Measurements from ENCODE around the gene MYO1H. TPM values are rescaled to one million over a fixed set of nuclear protein-coding genes. Genes with fewer than 3 reads are reported as not detected.
"Not testable (repeated sequence)": the region's sequence is repeated elsewhere in the genome, so short reads cannot be mapped to it uniquely, and the experiment has no call there.

Gene MYO1H, protein sequence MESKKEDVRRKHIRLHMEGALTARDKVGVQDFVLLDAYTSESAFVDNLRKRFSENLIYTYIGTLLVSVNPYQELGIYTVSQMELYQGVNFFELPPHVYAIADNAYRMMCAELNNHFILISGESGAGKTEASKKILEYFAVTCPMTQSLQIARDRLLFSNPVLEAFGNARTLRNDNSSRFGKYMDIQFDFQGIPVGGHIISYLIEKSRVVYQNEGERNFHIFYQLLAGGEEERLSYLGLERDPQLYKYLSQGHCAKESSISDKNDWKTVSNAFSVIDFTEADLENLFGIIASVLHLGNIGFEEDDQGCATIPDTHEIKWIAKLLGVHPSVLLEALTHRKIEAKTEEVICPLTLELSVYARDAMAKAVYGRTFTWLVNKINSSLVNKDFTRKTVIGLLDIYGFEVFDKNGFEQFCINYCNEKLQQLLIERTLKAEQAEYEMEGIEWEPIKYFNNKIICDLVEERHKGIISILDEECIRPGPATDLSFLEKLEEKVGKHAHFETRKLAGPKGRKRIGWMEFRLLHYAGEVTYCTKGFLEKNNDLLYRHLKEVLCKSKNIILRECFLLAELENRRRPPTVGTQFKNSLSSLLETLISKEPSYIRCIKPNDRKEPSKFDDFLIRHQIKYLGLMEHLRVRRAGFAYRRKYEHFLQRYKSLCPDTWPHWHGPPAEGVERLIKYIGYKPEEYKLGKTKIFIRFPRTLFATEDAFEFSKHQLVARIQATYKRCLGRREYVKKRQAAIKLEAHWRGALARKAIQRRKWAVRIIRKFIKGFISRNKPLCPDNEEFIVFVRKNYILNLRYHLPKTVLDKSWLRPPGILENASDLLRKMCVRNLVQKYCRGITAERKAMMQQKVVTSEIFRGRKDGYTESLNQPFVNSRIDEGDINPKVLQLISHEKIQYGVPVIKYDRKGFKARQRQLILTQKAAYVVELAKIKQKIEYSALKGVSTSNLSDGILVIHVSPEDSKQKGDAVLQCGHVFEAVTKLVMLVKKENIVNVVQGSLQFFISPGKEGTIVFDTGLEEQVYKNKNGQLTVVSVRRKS
- total RNA-seq (2014; rRNA removed; shearing (Covaris generic)) = not detected in 2 replicates

DNA sequence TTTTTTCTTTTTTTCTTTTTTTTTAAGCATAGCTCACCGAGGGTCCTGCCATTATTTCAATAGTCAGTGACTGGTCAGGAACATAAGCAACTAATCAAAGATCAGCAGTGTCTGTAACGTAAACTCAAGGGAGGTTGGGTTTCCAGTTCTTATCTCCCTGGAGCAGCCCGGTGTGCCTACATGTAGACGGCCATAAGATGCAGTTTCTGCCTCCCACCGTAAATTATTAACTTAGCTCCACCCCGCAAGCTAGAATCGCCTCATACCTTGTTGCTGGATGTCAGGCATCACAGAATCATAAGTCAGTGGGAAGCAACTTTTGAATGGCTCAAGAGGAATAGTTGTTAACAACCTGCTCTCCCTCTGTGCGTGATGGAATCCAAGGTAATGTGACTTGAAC, at the start of gene MYO1H:
MYO1H (plus strand) TSS at position 312 of the 400 bp plus-strand sequence; CDS start at position 373, 61 bp downstream.
- no peak for DNase-seq (ENCODE audit: low read depth)

DNA sequence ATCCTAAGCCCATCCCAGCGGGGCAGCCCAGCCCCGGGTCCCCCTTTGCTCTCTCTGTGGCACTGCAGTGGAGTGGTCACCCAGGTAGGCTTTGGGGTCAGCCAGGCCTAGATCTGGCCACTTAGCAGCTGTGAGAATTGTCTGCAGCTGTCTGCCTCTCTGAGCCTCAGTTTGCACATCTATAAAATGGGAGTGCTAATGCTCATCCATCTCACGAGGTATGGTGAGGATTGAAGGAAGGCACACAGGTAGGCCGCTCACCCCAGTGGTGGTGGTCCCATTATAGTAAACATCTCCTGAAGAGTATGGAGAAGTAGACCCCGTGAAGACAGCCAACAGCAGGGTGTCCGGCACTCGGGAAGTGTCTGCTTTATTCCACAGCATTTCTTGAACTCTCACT, 47.9 kb upstream of the MYO1H start:
- no peak for DNase-seq (ENCODE audit: low read depth)

DNA sequence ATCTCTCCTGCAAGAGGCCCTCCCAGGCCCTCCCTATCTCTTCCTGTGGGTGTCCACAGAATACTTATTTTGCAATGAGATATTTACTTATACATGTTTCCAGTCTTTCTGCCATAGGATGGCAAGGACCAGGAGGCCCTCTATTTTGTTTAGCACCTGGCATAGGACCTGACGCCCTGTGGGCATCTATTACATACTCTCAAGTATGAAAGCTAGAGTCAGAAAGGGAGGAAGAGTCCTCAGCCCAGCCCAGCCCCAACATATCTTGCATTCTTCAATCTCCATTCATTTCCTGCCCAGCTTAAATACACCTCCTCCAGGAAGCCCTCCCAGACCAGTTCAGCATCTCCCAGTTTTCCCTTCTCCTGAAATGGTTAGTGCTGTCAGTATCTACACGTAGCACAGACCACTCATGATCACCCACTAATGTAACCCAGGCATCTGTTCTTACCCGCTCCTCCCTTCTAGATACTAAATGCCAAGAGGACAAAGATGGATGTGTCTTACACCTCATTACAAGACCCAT, 46.0 kb upstream of the MYO1H start:
- no peak for DNase-seq (ENCODE audit: low read depth)

DNA sequence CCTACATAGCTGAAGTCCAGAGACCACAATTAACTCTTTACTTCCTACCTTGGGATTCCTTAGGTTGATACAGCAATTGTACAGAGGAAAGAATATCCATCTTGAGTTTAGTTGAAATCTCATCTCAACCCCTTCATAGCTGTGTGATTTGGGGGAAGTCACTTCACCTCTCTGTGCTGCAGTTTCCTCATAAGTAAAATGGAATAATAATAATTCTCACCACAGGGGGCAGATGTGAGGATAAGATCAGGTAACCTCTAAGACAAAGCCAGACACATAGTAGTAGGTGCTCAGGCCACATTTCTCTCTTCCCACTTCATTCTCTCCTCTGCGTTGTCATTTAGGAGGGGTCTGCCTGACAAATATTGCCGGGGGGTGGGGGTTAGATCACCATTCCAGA, 45.3 kb upstream of the MYO1H start:
- DNase-seq (ENCODE audit: low read depth) = no peak

DNA sequence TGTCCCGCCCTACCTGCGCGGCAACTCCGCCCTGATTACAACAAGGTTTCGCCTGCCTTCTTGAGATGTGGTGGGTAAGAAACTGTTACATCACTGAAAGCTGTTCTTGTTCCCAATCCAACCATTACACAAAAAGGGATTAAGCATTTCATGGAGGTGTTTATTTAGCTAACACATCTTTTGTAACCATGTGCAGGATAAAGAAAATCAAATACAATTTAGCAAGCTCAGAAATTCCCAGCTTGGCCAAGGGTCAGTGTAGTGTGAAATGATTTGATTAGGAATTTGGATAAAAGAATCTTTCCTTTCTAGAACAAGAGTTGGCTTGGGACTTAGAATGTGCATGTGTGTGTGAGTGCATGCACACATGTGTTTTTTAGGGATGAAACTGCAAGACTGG, 44.9 kb upstream of the MYO1H start:
- DNase-seq (ENCODE audit: low read depth) = no peak

DNA sequence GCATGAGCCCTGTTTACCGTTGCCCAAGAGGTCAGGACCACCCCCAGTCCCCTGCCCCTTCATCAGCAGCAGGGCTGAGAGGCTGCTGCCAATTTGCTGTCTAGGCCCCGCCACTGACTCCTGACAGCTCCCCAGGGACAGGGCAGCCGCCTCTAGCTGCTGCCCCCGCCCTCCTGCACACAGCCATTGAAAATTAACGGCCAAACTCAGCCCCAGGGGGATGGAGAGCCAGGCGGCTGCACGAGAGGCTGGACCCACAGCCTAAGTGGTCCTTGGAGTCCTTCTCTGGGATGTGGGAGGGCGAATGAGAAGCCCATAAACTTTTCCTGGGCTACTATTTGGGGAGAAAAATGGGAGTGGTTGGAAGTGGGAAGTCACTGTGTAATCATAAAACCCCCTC, 43.2 kb upstream of the MYO1H start:
- no peak for DNase-seq (ENCODE audit: low read depth)

DNA sequence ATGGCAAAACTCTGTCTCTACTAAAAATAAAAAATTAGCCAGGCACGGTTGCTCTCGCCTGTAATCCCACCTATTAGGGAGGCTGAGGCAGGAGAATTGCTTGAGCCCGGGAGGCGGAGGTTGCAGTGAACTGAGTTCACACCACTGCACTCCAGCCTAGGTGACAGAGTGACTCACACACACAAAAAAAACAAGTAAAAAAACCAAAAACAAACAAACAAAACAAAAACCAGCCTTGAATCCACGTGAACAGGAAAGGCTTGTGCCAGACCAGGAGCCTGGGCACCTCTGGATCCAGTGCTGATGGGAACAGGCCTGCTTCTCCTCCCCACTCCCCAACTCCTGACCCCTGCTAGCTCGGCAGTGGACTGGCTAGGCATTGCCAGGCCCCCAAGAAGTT, 42.2 kb upstream of the MYO1H start:
- no peak for DNase-seq (ENCODE audit: low read depth)

DNA sequence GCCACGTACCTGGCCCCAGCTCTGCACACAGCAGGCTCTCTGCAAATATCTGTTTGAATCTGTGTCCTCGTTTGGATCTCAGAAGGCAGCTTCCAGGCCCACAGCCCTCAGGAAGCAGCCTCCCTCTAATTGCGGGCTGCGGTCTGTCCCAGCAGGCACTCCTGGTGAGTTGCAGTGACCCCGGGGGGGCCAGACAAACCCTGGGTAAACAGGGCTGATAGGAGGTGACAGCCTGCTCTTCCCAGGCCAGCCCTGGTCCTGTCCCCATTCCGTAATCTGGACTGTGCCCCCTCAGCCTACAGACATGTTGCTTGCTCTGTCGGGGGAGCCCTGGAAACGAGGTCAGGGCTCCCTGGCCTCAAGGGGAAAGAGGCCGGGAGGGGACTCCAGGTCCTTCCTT, 40.6 kb upstream of the MYO1H start:
- no peak for DNase-seq (ENCODE audit: low read depth)

DNA sequence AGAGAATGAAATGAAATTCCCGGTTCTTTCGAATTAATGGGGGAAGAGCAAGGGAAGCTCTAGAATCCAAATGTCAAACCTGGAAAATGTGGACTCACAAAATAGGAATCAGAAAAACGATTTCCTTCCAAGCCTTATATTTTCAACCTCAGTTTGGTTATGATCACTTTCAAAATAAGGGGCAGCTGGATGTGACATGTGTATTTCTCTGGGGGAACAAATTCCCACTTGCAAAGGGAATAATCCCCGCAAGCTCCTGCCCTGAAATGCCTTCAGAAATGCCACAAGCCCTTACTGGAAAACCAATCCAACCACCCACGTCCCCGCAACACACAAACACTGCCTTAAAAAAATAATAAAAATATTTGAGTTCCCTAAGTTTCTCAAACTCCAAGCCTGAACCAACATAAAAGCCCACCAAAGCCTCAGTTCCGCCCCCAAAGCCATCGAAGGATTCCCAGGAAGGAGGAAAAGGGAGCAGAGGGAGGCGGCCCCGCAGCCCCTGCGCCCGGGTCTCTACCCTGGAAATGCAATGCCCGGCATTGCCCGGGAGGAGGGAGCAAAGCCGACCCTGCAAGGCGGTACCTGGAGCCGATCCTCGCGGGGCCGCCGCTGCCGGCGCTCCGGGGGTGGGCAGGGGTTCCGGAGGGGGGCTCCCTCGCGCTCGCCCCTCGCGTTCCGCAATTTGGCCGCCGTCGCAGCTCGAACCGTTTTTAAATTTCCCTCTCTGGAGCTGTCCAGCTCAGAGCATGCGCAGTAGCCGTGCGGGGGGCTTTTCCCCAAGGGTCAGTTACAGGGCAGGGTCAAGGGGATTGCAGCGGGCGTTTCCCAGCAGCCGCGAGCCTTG, 38.9 kb upstream of the MYO1H start, which contains the start of gene FOXN4:
FOXN4 (minus strand) TSS at position 751 of the 847 bp plus-strand sequence. CDS start 963 bp downstream, outside the sequence.
- no peak for DNase-seq (ENCODE audit: low read depth)

DNA sequence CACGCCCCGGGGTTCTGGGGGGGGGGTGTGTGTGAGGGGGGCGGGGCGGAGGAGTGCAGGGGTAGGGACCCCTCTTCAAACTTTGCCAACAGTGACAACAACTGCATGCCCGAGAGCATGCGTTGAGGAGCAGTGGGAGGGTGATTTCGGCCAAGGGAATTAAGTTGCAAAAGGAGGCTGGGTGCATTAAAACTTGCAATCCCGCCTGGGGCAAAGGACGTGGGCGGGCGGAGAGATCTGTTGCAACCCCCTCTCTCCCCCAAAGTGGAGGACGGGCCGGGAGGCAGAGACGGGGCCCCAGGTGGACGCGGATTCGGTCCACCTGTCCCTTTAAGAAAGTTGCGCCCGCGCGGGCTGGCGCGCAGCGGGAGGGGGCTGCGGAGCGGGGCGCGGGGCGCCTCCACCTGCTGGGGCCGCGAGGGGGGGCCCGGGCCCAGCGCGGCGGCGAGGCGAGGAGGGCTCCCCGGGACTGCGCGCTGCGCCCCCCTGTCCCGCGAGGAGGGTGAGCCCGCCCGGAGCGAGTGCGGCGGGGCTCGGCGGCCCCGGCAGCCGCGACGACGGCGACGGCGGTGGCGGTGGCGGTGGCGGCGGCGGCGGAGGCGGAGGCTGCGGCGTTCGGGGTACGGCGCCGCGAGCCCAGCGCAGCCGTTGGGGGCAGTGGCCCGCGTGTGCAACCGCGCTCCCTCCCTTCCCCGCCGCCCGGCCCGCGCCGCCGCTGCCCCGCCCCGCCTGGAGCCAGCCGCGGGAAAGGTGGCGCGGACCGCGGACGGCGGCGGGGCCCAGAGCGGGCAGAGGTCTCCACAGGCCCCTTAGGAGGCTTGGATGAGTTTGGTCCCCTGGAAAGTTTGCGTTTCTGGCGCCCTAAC, 38.1 kb upstream of the MYO1H start:
- peak; percentile 11 for DNase-seq (ENCODE audit: low read depth)

DNA sequence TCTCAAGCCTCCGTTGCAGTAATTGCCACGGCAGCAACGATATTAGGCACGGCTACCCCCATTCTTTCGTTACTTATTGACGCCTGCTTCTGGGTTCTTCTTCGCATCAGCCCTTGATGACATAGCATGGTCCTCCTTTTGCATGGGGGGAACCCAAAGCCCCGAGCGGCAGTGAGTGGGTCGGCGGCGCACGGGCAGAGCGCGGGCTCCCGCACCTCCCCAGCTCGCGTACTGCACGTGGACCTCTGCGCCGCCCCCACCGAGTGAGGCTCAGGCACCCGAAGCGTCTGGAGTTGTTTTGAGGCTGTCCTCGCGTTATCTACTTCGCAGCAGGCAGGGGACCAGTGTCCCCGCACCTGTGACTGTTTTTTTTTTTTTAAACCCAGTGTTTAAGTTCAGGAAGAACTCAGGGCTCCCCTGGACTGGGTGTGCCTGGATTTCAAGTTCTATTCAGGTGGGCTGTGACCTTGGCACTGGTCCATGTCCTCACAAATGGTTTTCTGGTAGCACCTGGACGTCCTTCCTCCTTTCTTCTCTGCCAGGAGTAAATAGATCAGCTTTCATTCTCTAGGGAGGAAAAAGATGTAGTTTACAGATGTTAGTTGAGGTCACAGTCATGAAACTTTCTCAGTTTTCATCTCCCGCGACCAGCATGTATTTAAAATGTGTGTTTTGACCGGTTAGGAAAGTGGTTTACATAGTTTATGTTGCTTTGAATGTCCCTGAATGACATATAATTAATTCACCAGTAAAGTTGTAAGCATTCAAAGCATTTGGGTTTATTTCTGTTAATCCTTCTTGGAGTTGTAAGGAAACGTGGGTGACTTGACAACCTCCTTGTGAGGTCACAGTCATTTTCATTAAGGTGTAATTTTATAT, 37.2 kb upstream of the MYO1H start:
- no peak for DNase-seq (ENCODE audit: low read depth)

DNA sequence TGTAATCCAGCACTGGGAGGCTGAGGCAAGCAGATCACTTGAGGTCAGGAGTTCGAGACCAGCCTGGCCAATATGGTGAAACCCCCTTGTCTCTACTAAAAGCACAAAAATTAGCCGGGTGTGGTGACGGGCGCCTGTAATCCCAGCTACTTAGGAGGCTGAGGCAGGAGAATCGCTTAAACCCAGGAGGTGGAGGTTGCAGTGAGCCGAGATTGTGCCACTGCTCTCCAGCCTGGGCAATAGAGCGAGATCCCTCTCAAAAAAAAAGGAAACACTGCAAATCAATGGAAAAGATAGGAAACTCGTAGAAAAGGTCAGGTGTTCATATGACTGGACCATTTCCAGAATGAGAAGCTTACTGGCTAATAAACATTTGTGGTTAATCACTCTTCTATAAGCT, 26.4 kb upstream of the MYO1H start:
- not testable (repeated sequence) for DNase-seq (ENCODE audit: low read depth)

DNA sequence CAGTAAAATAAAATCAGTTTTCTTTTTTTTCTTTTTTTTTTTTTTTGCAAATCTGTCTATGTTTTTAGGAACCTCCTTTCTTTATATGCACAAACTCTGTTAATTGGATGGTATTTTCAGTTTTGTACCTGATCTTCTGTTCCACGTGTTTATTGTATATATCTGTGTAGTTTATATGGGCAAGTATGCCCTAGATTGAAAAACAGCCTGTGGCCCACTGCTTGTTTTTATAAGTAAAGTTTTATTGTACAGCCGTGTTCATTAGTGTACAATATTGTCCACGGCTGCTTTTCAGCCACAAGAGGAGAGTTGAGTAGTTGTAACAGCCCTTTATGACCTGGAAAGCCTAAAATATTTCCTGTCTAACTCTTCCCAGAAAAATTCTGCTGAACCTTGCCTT, 18.7 kb upstream of the MYO1H start:
- DNase-seq (ENCODE audit: low read depth) = no peak

DNA sequence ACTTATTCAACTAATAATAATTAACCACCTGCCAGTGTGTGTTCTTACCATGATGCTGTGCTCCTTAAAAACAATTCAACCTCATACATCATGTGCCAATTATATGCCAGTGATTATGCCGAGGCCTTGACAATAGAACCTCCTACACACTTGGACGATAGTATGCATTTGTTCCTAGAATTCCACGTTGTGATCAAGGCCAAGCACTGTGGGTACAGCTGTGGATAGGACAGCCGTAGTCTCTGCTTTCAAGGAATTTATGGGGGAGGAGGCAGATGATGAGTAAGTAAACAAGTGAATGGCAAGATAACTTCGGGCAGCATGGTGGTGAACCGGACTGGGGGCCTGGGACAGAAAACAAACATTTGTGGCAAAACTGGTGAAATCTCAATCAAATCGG, 18.0 kb upstream of the MYO1H start:
- no peak for DNase-seq (ENCODE audit: low read depth)

DNA sequence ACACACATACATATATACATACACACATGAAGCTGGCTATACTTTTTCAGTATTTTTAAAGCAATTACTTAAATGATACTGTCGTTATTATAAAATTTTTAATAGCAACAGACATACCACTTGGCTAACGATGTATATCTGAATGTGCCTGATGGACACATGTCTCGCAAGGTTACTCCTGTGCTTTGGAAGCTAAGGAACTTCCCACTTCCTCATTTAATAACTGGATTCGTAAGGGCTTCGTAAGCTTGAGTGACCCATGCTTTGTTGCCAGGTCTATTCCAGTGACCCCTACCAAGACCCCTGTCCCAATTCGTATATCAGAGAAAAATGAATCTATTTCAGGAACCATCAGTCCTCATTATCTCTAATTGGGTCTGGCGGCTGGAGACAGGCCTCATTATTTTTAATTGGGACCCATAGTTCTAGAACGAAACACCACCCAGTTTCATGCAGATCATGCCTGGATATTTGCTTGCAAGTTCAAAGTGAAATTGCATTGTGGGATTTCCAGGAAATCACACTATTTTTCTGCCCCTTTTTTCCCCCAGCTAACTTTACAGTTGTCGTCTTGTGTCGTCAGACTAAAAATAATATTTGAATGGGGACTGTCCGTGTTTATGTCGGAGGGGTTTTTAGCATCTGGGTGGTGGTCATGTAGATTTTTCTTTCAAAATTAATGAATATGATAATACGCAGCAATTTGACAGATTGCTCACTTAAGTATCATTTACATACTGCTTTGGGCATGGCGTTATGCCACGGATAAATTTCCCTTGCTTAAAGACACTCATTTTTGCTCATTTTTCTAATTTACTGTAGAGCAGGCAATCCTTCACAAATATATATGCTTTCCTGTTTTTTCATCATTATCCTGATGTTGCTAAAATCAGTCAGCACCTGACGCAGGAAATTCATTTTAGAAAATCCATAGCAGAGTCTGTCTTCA, 17.1 kb upstream of the MYO1H start:
- no peak for DNase-seq (ENCODE audit: low read depth)

DNA sequence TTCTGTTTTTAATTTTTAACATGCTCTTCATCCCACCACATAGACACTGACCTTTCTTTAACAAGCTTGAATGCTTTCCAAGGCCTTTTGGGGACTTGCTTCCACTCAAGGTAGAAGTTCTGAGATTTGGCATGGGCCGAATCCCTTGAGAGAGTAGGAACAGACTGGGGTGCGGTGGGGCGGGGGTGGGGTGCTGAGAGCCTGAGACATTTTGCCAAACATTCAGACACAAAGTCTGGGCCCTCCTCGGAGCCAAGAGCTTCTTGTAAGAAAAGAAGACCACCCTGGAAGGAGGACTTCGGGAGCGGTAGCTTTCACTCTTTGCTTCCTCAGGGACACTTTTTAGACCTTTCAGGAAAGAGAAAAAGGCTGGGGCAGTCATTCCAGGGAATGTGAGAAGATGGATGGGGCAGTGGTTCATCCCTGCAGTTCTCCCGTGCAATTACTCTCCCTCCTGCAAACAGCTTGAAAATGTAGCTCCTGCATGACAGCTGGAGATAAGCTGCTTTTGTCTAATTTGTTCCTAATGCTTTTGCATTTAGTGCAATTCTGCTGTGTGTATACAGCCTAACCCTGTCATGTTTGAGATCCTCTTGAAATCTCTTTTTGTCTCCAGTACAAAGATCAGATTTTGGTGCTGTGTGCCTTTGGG, 16.3 kb upstream of the MYO1H start:
- no peak for DNase-seq (ENCODE audit: low read depth)

DNA sequence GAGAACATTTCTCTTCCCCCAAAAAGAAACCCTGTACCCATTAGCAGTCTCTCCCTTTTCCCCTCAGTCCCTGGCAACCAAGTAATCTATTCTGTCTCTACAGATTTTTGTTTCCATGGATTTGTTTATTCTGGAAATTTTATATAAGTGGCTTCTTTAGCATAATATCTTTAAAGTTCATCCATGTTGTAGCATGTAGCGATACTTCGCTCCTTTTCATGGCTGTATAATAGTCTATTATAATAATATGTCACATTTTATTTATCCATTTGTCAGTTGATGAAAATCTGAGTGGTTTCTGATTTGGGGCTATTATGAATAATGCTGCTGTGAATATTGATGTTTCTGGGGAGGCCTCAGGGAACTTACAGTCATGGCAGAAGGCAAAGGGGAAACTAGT, 12.8 kb upstream of the MYO1H start:
- no peak for DNase-seq (ENCODE audit: low read depth)

DNA sequence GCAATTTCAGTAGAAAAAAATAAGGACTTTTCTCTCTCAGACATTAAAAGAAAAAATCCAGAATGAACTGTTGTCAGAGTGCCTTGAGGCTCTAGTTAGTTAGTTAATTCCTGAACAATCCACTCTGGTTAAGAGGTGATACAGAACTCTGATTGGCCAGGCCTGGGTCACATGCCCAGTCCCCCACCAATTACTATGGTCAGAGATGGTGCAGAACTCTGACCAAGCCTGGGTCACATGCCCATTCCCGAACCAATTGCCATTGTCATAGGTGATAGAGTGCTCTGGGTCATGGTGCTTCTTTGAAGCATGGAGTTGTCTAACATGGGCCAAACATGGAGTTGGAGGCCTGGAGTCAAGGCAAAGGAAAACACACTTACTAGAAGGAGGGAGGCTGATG, 11.1 kb upstream of the MYO1H start:
- DNase-seq (ENCODE audit: low read depth) = no peak

Data from M059J (cell line).